Measurements from ENCODE around the gene MAPK1.
"Not testable (repeated sequence)": the region's sequence is repeated elsewhere in the genome, so short reads cannot be mapped to it uniquely, and the experiment has no call there.

MAPK1 gene

GRCh38 chr22:21802056-21802455 is 65.4 kb downstream of the MAPK1 start:
- TF ChIP-seq ZFX (IDR thresholded peaks at IDR 0.05) (no peak), CTCF (conservative IDR thresholded peaks at IDR 0.05) (no peak)
- H3K27ac ChIP-seq: no peak overlapping the region

GRCh38 chr22:21801304-21801644 is 66.2 kb downstream of the MAPK1 start:
- not testable (repeated sequence) for H3K27ac ChIP-seq

- H3K27ac ChIP-seq: no peak overlapping the region
- TF ChIP-seq CTCF (conservative IDR thresholded peaks at IDR 0.05) (no peak), ZFX (IDR thresholded peaks at IDR 0.05) (no peak)
Measured at GRCh38 chr22:21800552-21801303, 66.7 kb downstream of the MAPK1 start.

- TF ChIP-seq CTCF (conservative IDR thresholded peaks at IDR 0.05) (no peak), ZFX (IDR thresholded peaks at IDR 0.05) (no peak)
- H3K27ac ChIP-seq: no peak overlapping the region
Measured at GRCh38 chr22:21797444-21798221, 69.8 kb downstream of the MAPK1 start.

GRCh38 chr22:21796863-21797262 is 70.6 kb downstream of the MAPK1 start:
- peak overlapping the region; percentile 47; the same call in 1 of the 2 replicates for H3K27ac ChIP-seq
- no peak for TF ChIP-seq ZFX (IDR thresholded peaks at IDR 0.05)
- no peak for TF ChIP-seq CTCF (conservative IDR thresholded peaks at IDR 0.05)

- H3K27ac ChIP-seq: no peak overlapping the region
- no peak for TF ChIP-seq ZFX (IDR thresholded peaks at IDR 0.05)
- no peak for TF ChIP-seq CTCF (conservative IDR thresholded peaks at IDR 0.05)
Measured at GRCh38 chr22:21796231-21796630, 71.2 kb downstream of the MAPK1 start.

- not testable (repeated sequence) for H3K27ac ChIP-seq
Measured at GRCh38 chr22:21793716-21794115, 73.7 kb downstream of the MAPK1 start.

- no peak for TF ChIP-seq CTCF (conservative IDR thresholded peaks at IDR 0.05)
- TF ChIP-seq ZFX (IDR thresholded peaks at IDR 0.05): no peak
- H3K27ac ChIP-seq: no peak overlapping the region
Measured at GRCh38 chr22:21791635-21792625, 75.5 kb downstream of the MAPK1 start.

GRCh38 chr22:21790849-21791610 is 76.4 kb downstream of the MAPK1 start:
- H3K27ac ChIP-seq: not testable (repeated sequence)
